Thymus (tissue), 14 donors: Measurements from ENCODE around the gene KRAS. TPM values are rescaled to one million over a fixed set of nuclear protein-coding genes. Genes with fewer than 3 reads are reported as not detected.
"Not testable (repeated sequence)": the region's sequence is repeated elsewhere in the genome, so short reads cannot be mapped to it uniquely, and the experiment has no call there.

Experiments
- DNase-seq, 9 donors: peaks; one replicate each; pipeline ENCODE4 v3.0.0-alpha.2; 2013; ENCODE audit warnings: low spot score in 9 of 9, low read depth in 6 of 9, missing footprints in 1 of 9
- H3K27ac ChIP-seq, 2 donors: one replicate each; pipeline ENCODE4 v1.5.1; 2013; ENCODE audit warnings: control low read depth in 1 of 2, low read depth in 1 of 2, low read length in 1 of 2, mild to moderate bottlenecking in 1 of 2, moderate library complexity in 1 of 2
- H3K27me3 ChIP-seq, 2 donors: one replicate each; pipeline ENCODE4 v1.5.1; 2013; ENCODE audit warnings: low read length in 1 of 2; ENCODE audit not compliant: control insufficient read depth in 2 of 2, insufficient read depth in 1 of 2
- H3K36me3 ChIP-seq, 2 donors: one replicate each; pipeline ENCODE4 v1.5.1; 2013; ENCODE audit warnings: low read length in 1 of 2, mild to moderate bottlenecking in 1 of 2, moderate library complexity in 1 of 2; ENCODE audit not compliant: control insufficient read depth in 2 of 2, insufficient read depth in 2 of 2
- H3K4me1 ChIP-seq, 2 donors: one replicate each; pipeline ENCODE4 v1.5.1; 2013; ENCODE audit warnings: low read length in 2 of 2; ENCODE audit not compliant: control insufficient read depth in 2 of 2, insufficient read depth in 2 of 2
- H3K4me3 ChIP-seq, 2 donors: one replicate each; pipeline ENCODE4 v1.5.1; 2013; ENCODE audit warnings: low read length in 2 of 2, control low read depth in 1 of 2, mild to moderate bottlenecking in 1 of 2
- H3K9me3 ChIP-seq, 2 donors: one replicate each; pipeline ENCODE4 v1.5.1; 2013; ENCODE audit warnings: low read length in 1 of 2, mild to moderate bottlenecking in 1 of 2; ENCODE audit not compliant: control insufficient read depth in 2 of 2, insufficient read depth in 1 of 2
- WGBS: extraction: QIAGEN DNeasy Blood & Tissue Kit; methylation state at CpG from one replicate; pipeline ENCODE4 v1.1.7; 2013; 5-methylcytosine and 5-hydroxymethylcytosine counted together
- long read RNA-seq, 10 donors: transcript quantifications; one replicate each; lab custom pipeline, GENCODE V29; 2026
- polyA plus RNA-seq: library from polyadenylated mRNA; stranded (reverse); fragments of 200-250 nt; gene quantifications from one replicate; pipeline ENCODE4 v1.2.3, GENCODE V29; 2013
- total RNA-seq: library from RNA; stranded (reverse); fragments of 120-200 nt; gene quantifications from one replicate; pipeline ENCODE4 v1.2.4, GENCODE V29; 2013
- donor health status: healthy.

Gene KRAS
- total RNA-seq (10.7 TPM), polyA plus RNA-seq (14.8 TPM)
- long read RNA-seq, donor 1, full-length matches to known transcripts: 2 of 2 reads
- long read RNA-seq, donor 1, partial matches to known transcripts: 0 of 2 reads
- long read RNA-seq, donor 1, other reads (novel, unspliced or antisense): 0 of 2 reads
- long read RNA-seq, donor 2: 0 reads
- long read RNA-seq, donor 3, full-length matches to known transcripts: 6 of 6 reads
- long read RNA-seq, donor 3, partial matches to known transcripts: 0 of 6 reads
- long read RNA-seq, donor 3, other reads (novel, unspliced or antisense): 0 of 6 reads
- long read RNA-seq, donor 4, full-length matches to known transcripts: 5 of 5 reads
- long read RNA-seq, donor 4, partial matches to known transcripts: 0 of 5 reads
- long read RNA-seq, donor 4, other reads (novel, unspliced or antisense): 0 of 5 reads
- long read RNA-seq, donor 5, full-length matches to known transcripts: 11 of 11 reads
- long read RNA-seq, donor 5, partial matches to known transcripts: 0 of 11 reads
- long read RNA-seq, donor 5, other reads (novel, unspliced or antisense): 0 of 11 reads
- long read RNA-seq, donor 6, full-length matches to known transcripts: 8 of 8 reads
- long read RNA-seq, donor 6, partial matches to known transcripts: 0 of 8 reads
- long read RNA-seq, donor 6, other reads (novel, unspliced or antisense): 0 of 8 reads
- long read RNA-seq, donor 7, full-length matches to known transcripts: 19 of 19 reads
- long read RNA-seq, donor 7, partial matches to known transcripts: 0 of 19 reads
- long read RNA-seq, donor 7, other reads (novel, unspliced or antisense): 0 of 19 reads
- long read RNA-seq, donor 8, full-length matches to known transcripts: 3 of 3 reads
- long read RNA-seq, donor 8, partial matches to known transcripts: 0 of 3 reads
- long read RNA-seq, donor 8, other reads (novel, unspliced or antisense): 0 of 3 reads
- long read RNA-seq, donor 9, full-length matches to known transcripts: 9 of 9 reads
- long read RNA-seq, donor 9, partial matches to known transcripts: 0 of 9 reads
- long read RNA-seq, donor 9, other reads (novel, unspliced or antisense): 0 of 9 reads
- long read RNA-seq, donor 10, full-length matches to known transcripts: 5 of 24 reads
- long read RNA-seq, donor 10, partial matches to known transcripts: 19 of 24 reads
- long read RNA-seq, donor 10, other reads (novel, unspliced or antisense): 0 of 24 reads

DNA sequence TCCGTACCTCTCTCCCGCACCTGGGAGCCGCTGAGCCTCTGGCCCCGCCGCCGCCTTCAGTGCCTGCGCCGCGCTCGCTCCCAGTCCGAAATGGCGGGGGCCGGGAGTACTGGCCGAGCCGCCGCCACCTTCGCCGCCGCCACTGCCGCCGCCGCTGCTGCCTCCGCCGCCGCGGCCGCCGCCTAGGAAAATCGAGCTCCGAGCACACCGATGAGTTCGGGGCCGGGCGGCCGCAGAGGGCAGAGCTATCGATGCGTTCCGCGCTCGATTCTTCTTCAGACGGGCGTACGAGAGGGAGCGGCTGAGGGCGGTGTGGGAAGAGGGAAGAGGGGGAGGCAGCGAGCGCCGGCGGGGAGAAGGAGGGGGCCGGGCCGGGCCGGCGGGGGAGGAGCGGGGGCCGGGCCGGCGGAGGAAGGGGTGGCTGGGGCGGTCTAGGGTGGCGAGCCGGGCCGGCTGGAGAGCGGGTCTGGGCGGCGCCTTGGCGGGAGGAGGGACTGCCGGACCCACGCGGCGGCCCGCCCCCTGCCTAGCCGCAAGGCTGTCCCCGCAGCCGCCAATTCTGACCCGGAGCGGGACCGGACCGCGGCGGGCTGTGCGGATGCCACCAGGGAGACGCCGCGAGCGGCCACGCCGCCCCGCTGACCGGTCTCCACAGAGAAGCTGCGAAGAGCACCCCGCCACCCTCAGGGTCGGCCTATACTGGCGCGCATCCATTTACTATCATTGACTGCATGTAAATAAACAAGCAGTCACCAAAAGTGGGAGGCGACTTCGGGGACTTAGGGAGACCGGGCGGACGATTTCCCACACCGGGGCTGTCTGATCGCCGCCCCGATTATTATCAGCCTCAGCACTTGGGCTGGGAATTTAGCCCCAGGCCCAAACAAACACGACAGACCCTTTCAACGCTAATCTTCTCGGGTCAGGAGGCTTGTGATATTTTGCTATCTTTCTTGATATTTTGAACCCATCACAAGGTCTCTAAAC is at the start of gene KRAS:
Gene KRAS, minus strand, starts transcription at position 186 of the 987 bp plus-strand sequence.
- peaks cover 0 to 3% of the 10 kb centered on the region in 2 donors for H3K27me3 ChIP-seq
- H3K4me3 ChIP-seq: peak within 1 kb of the TSS; percentile 85 to 93
- 1% methylated on average over 105 of the region's 105 CpGs for WGBS
- no peaks in the 10 kb centered on the region for H3K9me3 ChIP-seq
- DNase-seq: peak; percentile 78 to 97 (median 92)
- peak within 1 kb of the TSS; percentile 65 to 89 for H3K27ac ChIP-seq
- no peaks in the 10 kb centered on the region for H3K36me3 ChIP-seq
- H3K4me1 ChIP-seq: peaks cover 8 to 11% of the 10 kb centered on the region in 2 donors

- no peak overlapping the region for H3K4me3 ChIP-seq
- H3K27me3 ChIP-seq: no peaks in the 10 kb centered on the region
- DNase-seq: no peak
- peaks cover 0 to 4% of the 10 kb centered on the region in 2 donors for H3K4me1 ChIP-seq
- no peaks in the 10 kb centered on the region for H3K36me3 ChIP-seq
- H3K9me3 ChIP-seq: no peaks in the 10 kb centered on the region
- H3K27ac ChIP-seq: no peak overlapping the region
These were observed 45.7 kb upstream of the KRAS start for GRCh38 chr12:25296381-25296780.

GRCh38 chr12:25295361-25295760 is 44.6 kb upstream of the KRAS start:
- Histone ChIP-seq H3K9me3 (no peaks in the 10 kb centered on the region), H3K36me3 (no peaks in the 10 kb centered on the region), H3K27ac (no peak overlapping the region), H3K4me3 (no peak overlapping the region), H3K4me1 (peaks cover 0 to 4% of the 10 kb centered on the region in 2 donors), H3K27me3 (no peaks in the 10 kb centered on the region)
- 90% methylated on average over 2 of the region's 2 CpGs for WGBS
- no peak for DNase-seq

DNA sequence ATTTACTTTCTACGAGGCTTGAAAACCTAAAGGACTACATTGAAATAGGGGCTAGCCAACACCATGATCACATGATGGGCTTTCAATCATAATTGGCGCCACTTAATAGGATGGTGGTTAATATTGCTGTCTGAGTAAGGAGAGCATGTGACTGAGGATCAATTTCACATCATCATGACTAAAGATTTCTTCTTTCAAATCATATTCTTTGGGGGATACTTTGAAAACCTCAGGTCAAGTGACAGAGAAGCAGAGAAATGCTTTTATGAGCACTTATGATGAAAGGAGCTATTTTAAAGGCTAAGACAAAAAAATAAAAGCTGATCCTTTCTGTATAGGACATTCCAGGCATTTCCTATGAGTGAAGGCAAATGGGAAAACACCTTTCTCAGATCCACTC is 42.9 kb upstream of the KRAS start:
- no peak overlapping the region for H3K4me3 ChIP-seq
- H3K27me3 ChIP-seq: no peaks in the 10 kb centered on the region
- no peak overlapping the region for H3K27ac ChIP-seq
- no peaks in the 10 kb centered on the region for H3K36me3 ChIP-seq
- peaks cover 0 to 4% of the 10 kb centered on the region in 2 donors for H3K4me1 ChIP-seq
- WGBS: 97% methylated on average over 2 of the region's 2 CpGs
- DNase-seq: no peak
- H3K9me3 ChIP-seq: no peaks in the 10 kb centered on the region

DNA sequence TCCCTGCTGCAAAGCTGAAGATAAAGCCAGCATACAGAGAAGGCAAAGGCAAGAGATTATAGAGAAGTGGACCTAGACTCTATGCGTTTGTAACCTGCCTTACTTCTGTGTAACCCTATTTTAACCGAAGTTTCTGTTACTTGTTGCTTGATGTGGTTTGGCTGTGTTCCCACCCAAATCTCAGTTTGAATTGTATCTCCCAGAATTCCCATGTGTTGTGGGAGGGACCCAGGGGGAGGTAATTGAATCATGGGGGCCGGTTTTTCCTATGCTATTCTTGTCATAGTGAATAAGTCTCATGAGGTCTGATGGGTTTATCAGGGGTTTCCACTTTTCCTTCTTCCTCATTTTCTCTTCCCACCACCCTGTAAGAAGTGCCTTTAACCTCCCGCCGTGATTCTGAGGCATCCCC is 42.1 kb upstream of the KRAS start:
- H3K27me3 ChIP-seq, H3K9me3 ChIP-seq, H3K36me3 ChIP-seq, DNase-seq, H3K4me3 ChIP-seq, H3K27ac ChIP-seq, H3K4me1 ChIP-seq: not testable (repeated sequence)
- 46% methylated on average over 5 of the region's 5 CpGs for WGBS

- no peaks in the 10 kb centered on the region for H3K36me3 ChIP-seq
- peaks cover 0 to 5% of the 10 kb centered on the region in 2 donors for H3K4me1 ChIP-seq
- no peak overlapping the region for H3K27ac ChIP-seq
- H3K9me3 ChIP-seq: no peaks in the 10 kb centered on the region
- no peak for DNase-seq
- WGBS: 98% methylated on average over 2 of the region's 2 CpGs
- no peaks in the 10 kb centered on the region for H3K27me3 ChIP-seq
- no peak overlapping the region for H3K4me3 ChIP-seq
These were observed 36.9 kb upstream of the KRAS start for GRCh38 chr12:25287610-25288009.

- no peak for DNase-seq
- no peak overlapping the region for H3K27ac ChIP-seq
- H3K27me3 ChIP-seq: no peaks in the 10 kb centered on the region
These were observed 36.1 kb upstream of the KRAS start for GRCh38 chr12:25286837-25287236.

DNA sequence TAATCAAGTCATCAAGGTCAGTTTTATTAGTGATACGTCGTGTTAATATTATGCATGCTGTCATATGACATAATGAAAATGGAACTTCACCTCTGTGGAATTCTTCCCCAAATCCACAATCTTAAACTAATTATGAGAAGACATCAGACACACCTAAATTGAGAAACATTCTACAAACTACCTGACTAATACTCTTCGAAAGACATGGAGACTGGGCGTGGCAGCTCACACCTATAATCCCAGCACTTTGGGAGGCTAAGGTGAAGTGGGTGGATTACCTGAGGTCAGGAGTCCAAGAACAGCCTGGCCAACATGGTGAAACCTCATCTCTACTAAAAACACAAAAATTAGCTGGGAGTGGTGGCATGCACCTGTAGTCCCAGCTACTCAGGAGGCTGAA is 33.3 kb upstream of the KRAS start:
- no peak overlapping the region for H3K4me3 ChIP-seq
- no peaks in the 10 kb centered on the region for H3K27me3 ChIP-seq
- no peak for DNase-seq
- H3K36me3 ChIP-seq: no peaks in the 10 kb centered on the region
- H3K27ac ChIP-seq: no peak overlapping the region
- H3K9me3 ChIP-seq: no peaks in the 10 kb centered on the region
- over 99% methylated on average over 4 of the region's 4 CpGs for WGBS
- H3K4me1 ChIP-seq: peaks cover 4 to 10% of the 10 kb centered on the region in 2 donors

More at GRCh38 chr12:25286837-25287236, 36.1 kb upstream of the KRAS start:
- peaks cover 0 to 2% of the 10 kb centered on the region in 2 donors for H3K4me1 ChIP-seq
- no peaks in the 10 kb centered on the region for H3K9me3 ChIP-seq
- H3K4me3 ChIP-seq: no peak overlapping the region
- H3K36me3 ChIP-seq: no peaks in the 10 kb centered on the region
